GM18951 (cell line): ENCODE data around the gene RPL27.
A peak's percentile ranks its signal among the peaks of the same experiment; 100 is the strongest.

Experiments used
- POLR2A ChIP-seq: IDR thresholded peaks from 4 replicates; pipeline ENCODE4 v1.6.1; 2011; ENCODE audit warnings: mild to moderate bottlenecking; ENCODE audit not compliant: insufficient read length, insufficient read depth; ENCODE audit errors: extremely low read depth
- in situ Hi-C: fragments of 300-500 bp; cut with MboI; formaldehyde crosslinking; loops from one replicate; pipeline ENCODE4 v1.12.0; 2022; ENCODE audit warnings: low sequenced_read_pairs, mixed read lengths, inconsistent platforms; ENCODE audit not compliant: unreplicated experiment

RPL27 gene

GRCh38 chr17:43006639-43007551 lies 8.7 kb downstream of the RPL27 start, which contains the start of gene IFI35:
Gene IFI35 (plus strand): TSS chr17:43006784. CDS start chr17:43006948, 164 bp downstream.
- in situ Hi-C loops = no loop called here
- TF ChIP-seq POLR2A = peak; percentile 76

- in situ Hi-C loops = no loop called here
- no peak for TF ChIP-seq POLR2A
These were observed 12.6 kb downstream of the RPL27 start for GRCh38 chr17:43010667-43011308.

- no peak for TF ChIP-seq POLR2A
- in situ Hi-C loops = no loop called here
These were observed 13.7 kb downstream of the RPL27 start for GRCh38 chr17:43011728-43012472.

GRCh38 chr17:43013296-43013695 lies 15.1 kb downstream of the RPL27 start:
- TF ChIP-seq POLR2A = no peak
- in situ Hi-C loops = no loop called here

- TF ChIP-seq POLR2A = no peak
- in situ Hi-C loops = no loop called here
These were observed 15.9 kb downstream of the RPL27 start for GRCh38 chr17:43014020-43014648.

GRCh38 chr17:43014649-43015542 lies 16.7 kb downstream of the RPL27 start:
- in situ Hi-C loops = no loop called here
- TF ChIP-seq POLR2A = no peak

GRCh38 chr17:43015579-43015978 lies 17.4 kb downstream of the RPL27 start:
- TF ChIP-seq POLR2A = no peak
- in situ Hi-C loops = no loop called here

- TF ChIP-seq POLR2A = no peak
- in situ Hi-C loops = no loop called here
These were observed 18.0 kb downstream of the RPL27 start for GRCh38 chr17:43016216-43016615.

GRCh38 chr17:43018008-43018853 lies 20.0 kb downstream of the RPL27 start:
- no peak for TF ChIP-seq POLR2A
- in situ Hi-C loops = no loop called here

- no peak for TF ChIP-seq POLR2A
- in situ Hi-C loops = no loop called here
These were observed 20.7 kb downstream of the RPL27 start for GRCh38 chr17:43018932-43019331.

- no peak for TF ChIP-seq POLR2A
- in situ Hi-C loops = no loop called here
These were observed 21.2 kb downstream of the RPL27 start for GRCh38 chr17:43019418-43019817.
